Kidney (tissue), 14 donors: Measurements from ENCODE around the gene RAB4A. TPM values are rescaled to one million over a fixed set of nuclear protein-coding genes. Genes with fewer than 3 reads are reported as not detected.

ENCODE experiments used
- DNase-seq, 5 donors: peaks; one replicate each; pipeline ENCODE4 v3.0.0-alpha.2; 2013 to 2020
- FAIRE-seq: peaks from 2 replicates; lab custom pipeline; 2012; peaks lifted over from hg19 to GRCh38; lab: Jason Lieb, UNC
- H3K27ac ChIP-seq, 2 donors: one replicate each; pipeline ENCODE4 v1.7.0; 2013; ENCODE audit warnings: low read depth in 2 of 2, low read length in 2 of 2, inconsistent platforms in 1 of 2
- H3K27me3 ChIP-seq: one replicate; pipeline ENCODE4 v1.7.1; 2013; ENCODE audit warnings: low read length, inconsistent platforms; ENCODE audit not compliant: control insufficient read depth, insufficient read depth
- H3K36me3 ChIP-seq, 3 donors: one replicate each; pipeline versions ENCODE4 v1.7.0 to v1.7.1; 2013; ENCODE audit warnings: low read length in 3 of 3, control low read depth in 1 of 3, inconsistent platforms in 1 of 3; ENCODE audit not compliant: insufficient read depth in 3 of 3, control insufficient read depth in 2 of 3
- H3K4me1 ChIP-seq, 3 donors: one replicate each; pipeline versions ENCODE4 v1.7.0 to v1.7.1; 2013; ENCODE audit warnings: low read length in 3 of 3, inconsistent platforms in 1 of 3, low read depth in 1 of 3; ENCODE audit not compliant: control insufficient read depth in 2 of 3, insufficient read depth in 2 of 3
- H3K4me3 ChIP-seq, 3 donors: one replicate each; pipeline versions ENCODE4 v1.7.0 to v1.8.1; 2013; ENCODE audit warnings: low read length in 3 of 3, control low read depth in 1 of 3, inconsistent platforms in 1 of 3
- H3K9ac ChIP-seq, 3 donors: one replicate each; pipeline versions ENCODE4 v1.7.0 to v1.7.1; 2013; ENCODE audit warnings: low read length in 3 of 3, control low read depth in 1 of 3, inconsistent platforms in 1 of 3
- H3K9me3 ChIP-seq, 3 donors: one replicate each; pipeline versions ENCODE4 v1.7.0 to v1.7.1; 2013; ENCODE audit warnings: low read length in 3 of 3, control low read depth in 1 of 3, inconsistent platforms in 1 of 3; ENCODE audit not compliant: control insufficient read depth in 2 of 3, insufficient read depth in 1 of 3
- intact Hi-C: fragments of 100-400 bp; cut with DNase I; formaldehyde crosslinking; loops from one replicate; pipeline ENCODE4 v1.11.1; 2022
- polyA plus RNA-seq: library from polyadenylated mRNA; stranded (reverse); fragments of 350-450 nt; fragmentation: Illumina TruSeq; extraction: RNeasy Lipid Tissue Mini Kit (QIAGEN cat#74804); gene quantifications from one replicate; pipeline ENCODE4 v1.2.3, GENCODE V29; 2014; ENCODE audit warnings: low read depth, low replicate concordance; ENCODE audit not compliant: insufficient read depth
- total RNA-seq: library from RNA; stranded (reverse); fragmentation: NEBNext Ultra II Directional; extraction: Animal tissue kit (Norgen Biotek cat#: 25700); gene quantifications from one replicate; pipeline ENCODE4 v1.2.1, GENCODE V29; 2021
- TF ChIP-seq, protein P1 (sequence below): IDR thresholded peaks from 3 replicates; pipeline ENCODE4 v1.5.1; 2012; ENCODE audit warnings: mild to moderate bottlenecking, moderate library complexity, borderline replicate concordance; ENCODE audit not compliant: insufficient read depth; ENCODE audit errors: extremely low read depth
- donor health status: control.
- donor health status: control.
- donor health status: control.
- donor health status: control.
- donor health status: control.
- donor health status: DM: yes; HTN: yes; CAD: no.
- donor health status: Normal renal cell carcinoma (clear cell type).

RAB4A gene
- total and polyA plus RNA-seq, 2 donors from 2014 or later: 38.3 to 56.0 TPM

DNA sequence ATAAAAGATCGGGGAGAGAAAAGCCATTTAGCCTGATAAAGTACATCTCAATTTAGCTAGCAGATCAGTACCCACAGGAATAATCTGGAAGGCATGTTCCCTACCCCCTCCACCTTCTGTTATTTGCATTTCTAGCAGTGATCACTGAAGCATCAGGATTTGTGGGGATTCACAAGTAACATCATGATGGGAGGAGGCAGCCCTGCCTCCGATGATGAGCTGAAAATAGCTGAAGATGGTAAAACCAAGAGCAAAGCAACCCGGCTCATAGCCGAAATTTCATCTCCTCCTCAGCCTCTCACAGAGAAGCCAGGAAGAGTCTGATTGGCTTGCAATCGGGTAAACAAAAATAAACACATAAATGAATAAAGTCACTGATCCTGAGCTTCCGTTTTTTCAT lies 69.6 kb downstream of the RAB4A start:
- no peak for FAIRE-seq
- Histone ChIP-seq H3K27ac (no peak overlapping the region), H3K27me3 (no peaks in the 10 kb centered on the region), H3K36me3 (no peaks in the 10 kb centered on the region), H3K9ac (no peak overlapping the region), H3K9me3 (no peaks in the 10 kb centered on the region), H3K4me3 (no peak overlapping the region), H3K4me1 (peaks cover 0 to 6% (median 0%) of the 10 kb centered on the region in 3 donors)
- intact Hi-C loops: no loop called here
- TF ChIP-seq, protein P1, sequence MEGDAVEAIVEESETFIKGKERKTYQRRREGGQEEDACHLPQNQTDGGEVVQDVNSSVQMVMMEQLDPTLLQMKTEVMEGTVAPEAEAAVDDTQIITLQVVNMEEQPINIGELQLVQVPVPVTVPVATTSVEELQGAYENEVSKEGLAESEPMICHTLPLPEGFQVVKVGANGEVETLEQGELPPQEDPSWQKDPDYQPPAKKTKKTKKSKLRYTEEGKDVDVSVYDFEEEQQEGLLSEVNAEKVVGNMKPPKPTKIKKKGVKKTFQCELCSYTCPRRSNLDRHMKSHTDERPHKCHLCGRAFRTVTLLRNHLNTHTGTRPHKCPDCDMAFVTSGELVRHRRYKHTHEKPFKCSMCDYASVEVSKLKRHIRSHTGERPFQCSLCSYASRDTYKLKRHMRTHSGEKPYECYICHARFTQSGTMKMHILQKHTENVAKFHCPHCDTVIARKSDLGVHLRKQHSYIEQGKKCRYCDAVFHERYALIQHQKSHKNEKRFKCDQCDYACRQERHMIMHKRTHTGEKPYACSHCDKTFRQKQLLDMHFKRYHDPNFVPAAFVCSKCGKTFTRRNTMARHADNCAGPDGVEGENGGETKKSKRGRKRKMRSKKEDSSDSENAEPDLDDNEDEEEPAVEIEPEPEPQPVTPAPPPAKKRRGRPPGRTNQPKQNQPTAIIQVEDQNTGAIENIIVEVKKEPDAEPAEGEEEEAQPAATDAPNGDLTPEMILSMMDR: no peak
- DNase-seq: no peak

DNA sequence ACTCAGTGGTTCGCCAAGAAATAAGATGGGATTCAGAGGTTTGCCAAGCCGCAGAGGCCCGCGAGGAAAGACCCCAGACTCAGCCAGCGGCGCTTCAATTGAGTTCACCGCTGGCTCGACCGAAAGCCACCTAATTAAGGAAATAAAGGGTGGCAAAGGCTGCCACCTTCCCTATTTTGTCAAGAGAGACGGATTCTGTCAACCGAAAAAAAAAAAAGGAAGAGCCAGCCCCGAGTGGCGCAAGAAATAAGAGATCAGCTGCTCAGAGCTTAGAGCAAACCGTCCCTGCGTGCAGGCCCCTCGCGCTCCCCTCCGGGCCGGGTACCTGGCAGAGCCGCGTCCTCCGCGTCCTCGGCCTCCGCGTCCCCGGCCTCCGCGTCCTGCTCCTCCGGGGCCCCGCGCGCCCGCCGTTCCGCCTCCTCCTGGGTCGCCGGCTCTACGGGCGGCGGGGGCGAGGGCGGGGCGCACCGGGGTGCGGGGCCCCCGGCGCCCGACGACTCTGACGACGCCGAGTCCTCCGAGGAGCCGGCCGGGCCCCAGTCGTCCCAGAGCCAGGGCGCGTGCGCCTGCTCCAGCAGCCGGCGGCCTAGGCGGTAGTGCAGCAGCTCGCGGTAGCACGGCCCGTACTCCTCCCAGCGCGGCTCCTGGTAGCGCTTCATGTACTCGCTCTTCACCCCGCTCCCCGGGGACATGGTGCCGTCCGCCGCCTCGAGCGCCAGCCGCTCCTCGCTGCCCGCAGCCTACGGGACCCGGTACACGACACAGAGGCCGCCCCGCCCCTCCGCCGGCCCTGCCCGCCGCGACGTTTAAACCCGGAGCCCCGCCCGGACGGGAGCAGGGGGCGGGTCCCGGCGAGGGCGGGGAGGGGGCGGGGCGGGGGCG lies 71.1 kb downstream of the RAB4A start:
- TF ChIP-seq, protein P1: no peak
- peak overlapping the region; percentile 55 to 67 (median 65) for H3K4me3 ChIP-seq
- peak; percentile 87 to 95 (median 92) for DNase-seq
- no peaks in the 10 kb centered on the region for H3K36me3 ChIP-seq
- H3K27me3 ChIP-seq: no peaks in the 10 kb centered on the region
- peak overlapping the region in 1 of 2 donors; percentile 71 for H3K27ac ChIP-seq
- H3K4me1 ChIP-seq: peaks cover 0 to 6% (median 0%) of the 10 kb centered on the region in 3 donors
- no peak for FAIRE-seq
- no peaks in the 10 kb centered on the region for H3K9me3 ChIP-seq
- peak overlapping the region; percentile 24 to 41 (median 31) for H3K9ac ChIP-seq
- intact Hi-C loops: no loop called here

DNA sequence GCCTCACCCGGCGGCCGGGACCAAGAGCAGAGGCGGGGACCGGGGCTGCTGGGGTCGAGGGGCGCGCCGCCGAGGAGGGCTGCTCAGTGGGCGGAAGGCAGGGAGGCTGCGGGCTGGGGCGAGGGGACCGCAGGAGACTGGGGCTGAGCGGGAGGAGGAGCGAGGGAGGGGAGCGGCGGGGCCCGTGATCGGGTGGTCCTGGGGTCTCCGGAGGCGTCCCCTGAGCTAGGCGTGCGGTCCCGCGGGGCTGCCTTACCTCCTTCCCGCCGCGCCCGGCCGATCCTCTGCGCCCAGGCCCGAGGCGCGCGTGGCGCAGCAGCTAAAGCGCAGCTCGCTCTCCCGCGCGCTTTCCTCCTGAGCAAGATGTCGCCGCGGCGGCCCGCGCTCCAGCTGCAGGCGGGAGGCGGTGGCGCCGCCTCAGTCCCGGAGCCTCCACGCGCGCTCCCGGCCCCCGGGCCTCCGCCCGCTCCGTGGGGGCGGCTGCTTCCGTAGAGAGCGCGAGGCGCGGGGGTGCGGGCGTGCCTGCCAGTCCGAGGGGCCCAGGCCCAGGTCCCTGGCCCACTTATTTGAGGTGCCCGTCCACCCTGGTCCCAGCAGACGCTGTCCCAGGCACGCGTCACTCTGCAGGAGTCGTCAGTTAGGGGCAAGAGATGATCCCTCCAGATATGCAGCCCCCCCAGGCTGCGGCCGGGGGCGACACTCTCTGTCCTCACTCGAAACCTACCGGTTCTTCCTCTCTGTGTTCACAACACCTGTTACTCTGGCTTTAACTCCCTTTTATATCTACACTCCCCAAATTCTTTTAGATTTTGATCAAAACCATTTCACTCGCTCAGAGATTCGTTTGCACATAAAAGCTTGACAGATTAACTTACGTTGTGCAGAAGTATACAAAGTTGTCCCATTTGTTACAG lies 72.0 kb downstream of the RAB4A start, which contains the start of gene CCSAP:
CCSAP (minus strand) TSS at position 392 of the 914 bp plus-strand sequence. CDS start 582 bp downstream, outside the sequence.
- H3K9me3 ChIP-seq: no peaks in the 10 kb centered on the region
- intact Hi-C loops: no loop called here
- peak within 1 kb of the TSS; percentile 71 to 81 for H3K27ac ChIP-seq
- peaks cover 0 to 6% (median 0%) of the 10 kb centered on the region in 3 donors for H3K4me1 ChIP-seq
- H3K4me3 ChIP-seq: peak within 1 kb of the TSS; percentile 56 to 67 (median 65)
- FAIRE-seq (no peak), DNase-seq (peak; percentile 60 to 85 (median 74))
- TF ChIP-seq, protein P1: no peak
- H3K36me3 ChIP-seq: no peaks in the 10 kb centered on the region
- H3K27me3 ChIP-seq: no peaks in the 10 kb centered on the region
- peak within 1 kb of the TSS; percentile 24 to 41 (median 32) for H3K9ac ChIP-seq
